Keratinocyte (primary cell): ENCODE measurements around the gene LBHD1.
"Not testable (repeated sequence)": the region's sequence is repeated elsewhere in the genome, so short reads cannot be mapped to it uniquely, and the experiment has no call there.

Experiments used
- EZH2 ChIP-seq: IDR thresholded peaks from one replicate; pipeline ENCODE4 v1.6.1; 2012; ENCODE audit warnings: inconsistent platforms, mild to moderate bottlenecking, low read length, moderate library complexity
- TF ChIP-seq, protein P1 (sequence below), 3 experiments: IDR thresholded peaks in 1 of 3; conservative IDR thresholded peaks in 1 of 3; optimal IDR thresholded peaks in 1 of 3; 2 replicates in 2 of 3; 3 replicates in 1 of 3; pipeline versions ENCODE3 to v1.5.1; 2011; ENCODE audit warnings: low read length in 3 of 3, mild to moderate bottlenecking in 3 of 3, moderate library complexity in 2 of 3, control low read depth in 1 of 3, inconsistent platforms in 1 of 3; ENCODE audit not compliant: insufficient read depth in 2 of 3; ENCODE audit errors: extremely low read depth in 1 of 3

DNA sequence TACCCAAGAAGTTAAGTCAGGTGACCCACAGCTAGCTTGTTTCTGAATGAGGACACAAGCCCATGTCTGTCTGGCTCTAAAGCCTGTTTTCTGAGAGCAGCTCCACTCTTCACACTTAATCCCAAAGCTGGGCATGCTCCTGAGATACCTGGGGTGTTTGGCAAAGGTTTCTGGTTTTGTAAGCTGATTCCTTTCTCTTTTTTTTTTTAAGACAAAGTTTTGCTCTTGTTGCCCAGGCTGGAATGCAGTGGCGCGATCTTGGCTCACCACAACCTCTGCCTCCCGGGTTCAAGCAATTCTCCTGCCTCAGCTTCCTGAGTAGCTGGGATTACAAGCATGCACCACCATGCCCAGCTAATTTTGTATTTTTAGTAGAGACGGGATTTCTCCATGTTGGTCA lies 21.6 kb upstream of the LBHD1 start:
- TF ChIP-seq, protein P1, sequence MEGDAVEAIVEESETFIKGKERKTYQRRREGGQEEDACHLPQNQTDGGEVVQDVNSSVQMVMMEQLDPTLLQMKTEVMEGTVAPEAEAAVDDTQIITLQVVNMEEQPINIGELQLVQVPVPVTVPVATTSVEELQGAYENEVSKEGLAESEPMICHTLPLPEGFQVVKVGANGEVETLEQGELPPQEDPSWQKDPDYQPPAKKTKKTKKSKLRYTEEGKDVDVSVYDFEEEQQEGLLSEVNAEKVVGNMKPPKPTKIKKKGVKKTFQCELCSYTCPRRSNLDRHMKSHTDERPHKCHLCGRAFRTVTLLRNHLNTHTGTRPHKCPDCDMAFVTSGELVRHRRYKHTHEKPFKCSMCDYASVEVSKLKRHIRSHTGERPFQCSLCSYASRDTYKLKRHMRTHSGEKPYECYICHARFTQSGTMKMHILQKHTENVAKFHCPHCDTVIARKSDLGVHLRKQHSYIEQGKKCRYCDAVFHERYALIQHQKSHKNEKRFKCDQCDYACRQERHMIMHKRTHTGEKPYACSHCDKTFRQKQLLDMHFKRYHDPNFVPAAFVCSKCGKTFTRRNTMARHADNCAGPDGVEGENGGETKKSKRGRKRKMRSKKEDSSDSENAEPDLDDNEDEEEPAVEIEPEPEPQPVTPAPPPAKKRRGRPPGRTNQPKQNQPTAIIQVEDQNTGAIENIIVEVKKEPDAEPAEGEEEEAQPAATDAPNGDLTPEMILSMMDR (optimal IDR thresholded peaks at IDR 0.05 in 1 of 3, IDR thresholded peaks at IDR 0.05 in 1 of 3, conservative IDR thresholded peaks at IDR 0.05 in 1 of 3; ENCODE audit: extremely low read depth in 1 of 3, insufficient read depth in 2 of 3, low read length in 3 of 3), result not testable (repeated sequence)
- not testable (repeated sequence) for TF ChIP-seq EZH2
